ENCODE results near the gene SPTAN1.
"Not testable (repeated sequence)": the region's sequence is repeated elsewhere in the genome, so short reads cannot be mapped to it uniquely, and the experiment has no call there.

The SPTAN1 gene

GRCh38 chr9:128633601-128634000, 81.2 kb downstream of the SPTAN1 start:
- DNase-seq (ENCODE audit: low spot score), result no peak

- DNase-seq (ENCODE audit: low spot score), result no peak
Measured at GRCh38 chr9:128634111-128634510, 81.7 kb downstream of the SPTAN1 start.

- no peak for DNase-seq (ENCODE audit: low spot score)
Measured at GRCh38 chr9:128634651-128635262, 82.4 kb downstream of the SPTAN1 start.

GRCh38 chr9:128635266-128636023, 83.1 kb downstream of the SPTAN1 start:
- DNase-seq (ENCODE audit: low spot score), result no peak

GRCh38 chr9:128636024-128636390, 83.6 kb downstream of the SPTAN1 start:
- no peak for DNase-seq (ENCODE audit: low spot score)

GRCh38 chr9:128636556-128637530, 84.5 kb downstream of the SPTAN1 start:
- DNase-seq (ENCODE audit: low spot score), result no peak

GRCh38 chr9:128637656-128638055, 85.3 kb downstream of the SPTAN1 start:
- no peak for DNase-seq (ENCODE audit: low spot score)

GRCh38 chr9:128638580-128638979, 86.2 kb downstream of the SPTAN1 start:
- no peak for DNase-seq (ENCODE audit: low spot score)

- DNase-seq (ENCODE audit: low spot score), result no peak
Measured at GRCh38 chr9:128640603-128641002, 88.2 kb downstream of the SPTAN1 start.

- no peak for DNase-seq (ENCODE audit: low spot score)
Measured at GRCh38 chr9:128642675-128643245, 90.4 kb downstream of the SPTAN1 start.

GRCh38 chr9:128643519-128644300, 91.3 kb downstream of the SPTAN1 start:
- DNase-seq (ENCODE audit: low spot score), result no peak

- DNase-seq (ENCODE audit: low spot score), result not testable (repeated sequence)
Measured at GRCh38 chr9:128648206-128648605, 95.8 kb downstream of the SPTAN1 start.

GRCh38 chr9:128651798-128652197, 99.4 kb downstream of the SPTAN1 start:
- no peak for DNase-seq (ENCODE audit: low spot score)

GRCh38 chr9:128653908-128654307, 101.5 kb downstream of the SPTAN1 start:
- no peak for DNase-seq (ENCODE audit: low spot score)

- DNase-seq (ENCODE audit: low spot score), result no peak
Measured at GRCh38 chr9:128654481-128654880, 102.1 kb downstream of the SPTAN1 start.

GRCh38 chr9:128656416-128657343, 104.3 kb downstream of the SPTAN1 start, which contains the start of gene DYNC2I2:
TSS of gene DYNC2I2 (minus strand) at chr9:128656847. CDS start at chr9:128656726, 121 bp downstream.
- peak; percentile 90 for DNase-seq (ENCODE audit: low spot score)

GRCh38 chr9:128657344-128657704, 104.9 kb downstream of the SPTAN1 start:
- DNase-seq (ENCODE audit: low spot score), result no peak

GRCh38 chr9:128657796-128658195, 105.4 kb downstream of the SPTAN1 start:
- no peak for DNase-seq (ENCODE audit: low spot score)

- not testable (repeated sequence) for DNase-seq (ENCODE audit: low spot score)
Measured at GRCh38 chr9:128666481-128666941, 114.1 kb downstream of the SPTAN1 start.

GRCh38 chr9:128669786-128670185, 117.4 kb downstream of the SPTAN1 start:
- no peak for DNase-seq (ENCODE audit: low spot score)

Data from pons (tissue), 1 donor.